Calu3 (cell line): ENCODE data around the gene CDC42SE2. TPM values are rescaled to one million over a fixed set of nuclear protein-coding genes. Genes with fewer than 3 reads are reported as not detected.

Source experiments
- BruUV-seq: library from RNA; stranded (reverse); fragments of 400-500 nt; replicated peaks from 2 replicates; lab custom pipeline; 2021; lab: Mats Ljungman, UMichigan
- CTCF ChIA-PET: fragments of 300-600 bp; sonication (Branson Sonifier 250); formaldehyde crosslinking; loops from one replicate; lab custom pipeline; 2022; ENCODE audit warnings: antibody characterized with exemption; lab: Charles Lee
- DNase-seq: peaks from one replicate; pipeline ENCODE4 v3.0.0; 2022
- H3K27ac Mint-ChIP-seq: one replicate; pipeline ENCODE4 v1.8.0; 2022; ENCODE audit warnings: mixed read lengths; ENCODE audit not compliant: unreplicated experiment
- H3K27me3 Mint-ChIP-seq: one replicate; pipeline ENCODE4 v1.8.0; 2022; ENCODE audit warnings: mixed read lengths; ENCODE audit not compliant: unreplicated experiment
- H3K36me3 Mint-ChIP-seq: one replicate; pipeline ENCODE4 v1.8.0; 2022; ENCODE audit warnings: mild to moderate bottlenecking, moderate library complexity, mixed read lengths; ENCODE audit not compliant: insufficient read depth, unreplicated experiment
- H3K4me1 Mint-ChIP-seq: one replicate; pipeline ENCODE4 v1.8.0; 2022; ENCODE audit warnings: mild to moderate bottlenecking, low read depth, mixed read lengths; ENCODE audit not compliant: unreplicated experiment
- H3K4me3 Mint-ChIP-seq: one replicate; pipeline ENCODE4 v1.8.0; 2022; ENCODE audit warnings: mild to moderate bottlenecking, low read depth, moderate library complexity, mixed read lengths; ENCODE audit not compliant: unreplicated experiment
- H3K9me3 Mint-ChIP-seq: one replicate; pipeline ENCODE4 v1.8.0; 2022; ENCODE audit warnings: low read depth, mixed read lengths; ENCODE audit not compliant: unreplicated experiment
- intact Hi-C: fragments of 100-400 bp; cut with micrococcal nuclease; formaldehyde crosslinking; loops from one replicate; pipeline ENCODE4 v1.10.0; 2022; ENCODE audit not compliant: unreplicated experiment
- total RNA-seq: library from RNA; stranded (reverse); gene quantifications from 2 replicates; pipeline ENCODE4 v1.2.3, GENCODE V29; 2022
- TF ChIP-seq, protein P1 (sequence below): fragments of 200-600 bp; IDR thresholded peaks from one replicate; pipeline ENCODE4 v1.8.0; 2022; ENCODE audit warnings: antibody characterized with exemption; ENCODE audit not compliant: unreplicated experiment

The CDC42SE2 gene
- total RNA-seq, 1 experiment from 2014 or later, result 63.9 TPM

DNA sequence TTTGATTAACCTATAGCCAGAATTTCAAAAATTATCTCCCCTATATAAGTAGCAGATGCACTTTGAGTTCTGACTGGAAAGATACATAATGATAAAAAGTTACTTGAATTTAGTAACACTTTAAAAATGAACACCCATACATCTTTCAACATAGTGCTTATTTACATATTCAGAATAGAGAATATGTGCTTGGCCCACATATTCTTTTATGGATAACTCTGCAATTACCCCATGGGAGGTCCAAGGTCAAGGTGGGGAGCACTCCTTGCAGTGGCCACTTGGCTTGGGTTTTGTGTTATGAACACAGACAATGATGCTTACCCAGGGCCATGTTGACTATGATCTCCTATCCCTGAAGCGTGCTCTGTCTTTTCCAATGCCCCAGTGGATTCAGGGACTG lies 169.3 kb downstream of the CDC42SE2 start:
- Mint-ChIP-seq H3K27ac (no peak overlapping the region), H3K4me3 (no peak overlapping the region), H3K27me3 (no peaks in the 10 kb centered on the region), H3K36me3 (peaks cover 16% of the 10 kb centered on the region), H3K9me3 (no peaks in the 10 kb centered on the region), H3K4me1 (no peaks in the 10 kb centered on the region)
- TF ChIP-seq, protein P1, sequence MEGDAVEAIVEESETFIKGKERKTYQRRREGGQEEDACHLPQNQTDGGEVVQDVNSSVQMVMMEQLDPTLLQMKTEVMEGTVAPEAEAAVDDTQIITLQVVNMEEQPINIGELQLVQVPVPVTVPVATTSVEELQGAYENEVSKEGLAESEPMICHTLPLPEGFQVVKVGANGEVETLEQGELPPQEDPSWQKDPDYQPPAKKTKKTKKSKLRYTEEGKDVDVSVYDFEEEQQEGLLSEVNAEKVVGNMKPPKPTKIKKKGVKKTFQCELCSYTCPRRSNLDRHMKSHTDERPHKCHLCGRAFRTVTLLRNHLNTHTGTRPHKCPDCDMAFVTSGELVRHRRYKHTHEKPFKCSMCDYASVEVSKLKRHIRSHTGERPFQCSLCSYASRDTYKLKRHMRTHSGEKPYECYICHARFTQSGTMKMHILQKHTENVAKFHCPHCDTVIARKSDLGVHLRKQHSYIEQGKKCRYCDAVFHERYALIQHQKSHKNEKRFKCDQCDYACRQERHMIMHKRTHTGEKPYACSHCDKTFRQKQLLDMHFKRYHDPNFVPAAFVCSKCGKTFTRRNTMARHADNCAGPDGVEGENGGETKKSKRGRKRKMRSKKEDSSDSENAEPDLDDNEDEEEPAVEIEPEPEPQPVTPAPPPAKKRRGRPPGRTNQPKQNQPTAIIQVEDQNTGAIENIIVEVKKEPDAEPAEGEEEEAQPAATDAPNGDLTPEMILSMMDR, result no peak
- CTCF ChIA-PET, result no interaction called here
- no TSS peak for BruUV-seq
- intact Hi-C loops, result no loop called here
- DNase-seq, result no peak

DNA sequence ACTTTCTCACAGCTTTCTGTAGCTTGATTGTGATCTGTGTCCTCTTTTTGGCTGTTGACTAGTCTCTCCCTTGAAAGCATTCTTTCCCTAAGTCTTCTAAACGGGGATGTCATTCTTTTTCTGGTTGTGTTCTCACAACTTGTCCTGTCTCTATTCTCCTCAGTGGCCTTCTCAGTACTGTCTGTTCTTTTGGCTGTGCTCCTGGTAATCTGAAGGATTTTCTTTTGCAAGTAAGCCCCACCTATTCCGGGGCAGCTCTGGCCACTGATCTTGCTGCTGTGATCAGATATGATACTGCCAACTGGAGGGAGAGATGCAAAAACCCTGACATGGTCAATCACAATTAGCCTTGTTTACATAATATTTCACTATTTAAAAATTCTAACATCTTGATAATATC lies 172.2 kb downstream of the CDC42SE2 start:
- no peak overlapping the region for H3K27ac Mint-ChIP-seq
- intact Hi-C loops, result no loop called here
- no peaks in the 10 kb centered on the region for H3K4me1 Mint-ChIP-seq
- no TSS peak for BruUV-seq
- no peak overlapping the region for H3K4me3 Mint-ChIP-seq
- peaks cover 8% of the 10 kb centered on the region for H3K36me3 Mint-ChIP-seq
- no peaks in the 10 kb centered on the region for H3K27me3 Mint-ChIP-seq
- TF ChIP-seq, protein P1, result no peak
- H3K9me3 Mint-ChIP-seq, result no peaks in the 10 kb centered on the region
- CTCF ChIA-PET, result no interaction called here
- no peak for DNase-seq

DNA sequence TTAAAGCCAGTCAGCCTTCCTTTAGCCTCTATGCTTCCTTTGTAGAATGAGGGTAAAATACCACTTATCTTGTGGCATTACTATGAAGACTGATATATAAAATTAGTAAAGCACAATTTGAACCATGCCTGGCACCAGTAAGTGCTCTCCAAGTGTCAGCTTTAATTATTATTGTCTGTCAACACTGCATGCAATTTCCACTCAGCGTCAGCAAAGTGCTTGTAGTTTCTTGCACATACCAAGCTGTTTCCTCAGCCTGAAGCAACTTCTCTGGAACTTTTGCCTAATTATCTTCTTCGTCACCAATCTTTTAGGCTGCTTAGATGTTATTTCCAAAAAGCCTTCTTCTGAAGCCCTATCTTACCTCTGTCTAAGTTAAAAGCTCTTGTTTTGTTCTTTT lies 177.3 kb downstream of the CDC42SE2 start:
- Mint-ChIP-seq H3K27ac (no peak overlapping the region), H3K27me3 (no peaks in the 10 kb centered on the region), H3K4me3 (no peak overlapping the region), H3K36me3 (peaks cover 7% of the 10 kb centered on the region), H3K4me1 (no peaks in the 10 kb centered on the region), H3K9me3 (no peaks in the 10 kb centered on the region)
- intact Hi-C loops, result no loop called here
- CTCF ChIA-PET, result no interaction called here
- TF ChIP-seq, protein P1, result no peak
- no TSS peak for BruUV-seq
- DNase-seq, result no peak

Other genes starting within 250 kb of the CDC42SE2 start
- 198 and 232 TPM in 2 replicates for gene HINT1, start 98.8 kb upstream of the CDC42SE2 start, total RNA-seq
- gene LYRM7, start 93.1 kb upstream of the CDC42SE2 start, total RNA-seq, result 12.6 and 14.6 TPM in 2 replicates